Fibroblast of lung (primary cell): ENCODE measurements around the gene APC. TPM values are rescaled to one million over a fixed set of nuclear protein-coding genes. Genes with fewer than 3 reads are reported as not detected.

Experiments
- DNase-seq, 2 donors: peaks; one replicate each; pipeline versions ENCODE4 v3.0.0 to v3.0.0-alpha.2; 2010; ENCODE audit warnings: low read depth in 2 of 2
- H2AFZ ChIP-seq: 2 replicates; pipeline ENCODE4 v1.5.1; 2012; ENCODE audit warnings: low read length, control low read depth, inconsistent platforms
- H3K27ac ChIP-seq: 2 replicates; pipeline ENCODE4 v1.5.1; 2011; ENCODE audit warnings: low read length, control low read depth; ENCODE audit not compliant: insufficient read depth
- H3K27me3 ChIP-seq: 2 replicates; pipeline ENCODE4 v1.5.1; 2011; ENCODE audit warnings: mild to moderate bottlenecking, low read length; ENCODE audit not compliant: control insufficient read depth, insufficient read depth
- H3K36me3 ChIP-seq: 2 replicates; pipeline ENCODE4 v1.5.1; 2011; ENCODE audit warnings: low read length; ENCODE audit not compliant: control insufficient read depth, insufficient read depth
- H3K4me1 ChIP-seq: 2 replicates; pipeline ENCODE4 v1.5.1; 2011; ENCODE audit warnings: low read length; ENCODE audit not compliant: control insufficient read depth, insufficient read depth; ENCODE audit errors: extremely low read depth
- H3K4me2 ChIP-seq: 2 replicates; pipeline ENCODE4 v1.5.1; 2011; ENCODE audit warnings: low read length, control low read depth; ENCODE audit not compliant: insufficient read depth; ENCODE audit errors: extremely low read depth
- H3K4me3 ChIP-seq, 4 experiments: fragments of 200-600 bp in 1 of 4; sonication (generic) in 1 of 4; replicated peaks in 1 of 4; 2 replicates each; pipeline ENCODE4 v1.5.1; 2011 to 2016; ENCODE audit warnings: low read length in 4 of 4, low read depth in 3 of 4, mild to moderate bottlenecking in 3 of 4, control low read depth in 2 of 4, inconsistent platforms in 1 of 4, mixed read lengths in 1 of 4; ENCODE audit not compliant: insufficient read depth in 1 of 4; ENCODE audit errors: control extremely low read depth in 1 of 4
- H3K79me2 ChIP-seq: 2 replicates; pipeline ENCODE4 v1.5.1; 2012; ENCODE audit warnings: mild to moderate bottlenecking, low read length, inconsistent platforms; ENCODE audit not compliant: control insufficient read depth, insufficient read depth
- H3K9ac ChIP-seq: 2 replicates; pipeline ENCODE4 v1.5.1; 2011; ENCODE audit warnings: mild to moderate bottlenecking, low read length, control low read depth; ENCODE audit not compliant: insufficient read depth
- H3K9me3 ChIP-seq: 2 replicates; pipeline ENCODE4 v1.5.1; 2012; ENCODE audit warnings: low read depth, low read length; ENCODE audit not compliant: control insufficient read depth, insufficient read depth
- H4K20me1 ChIP-seq: 2 replicates; pipeline ENCODE4 v1.5.1; 2011; ENCODE audit warnings: low read length; ENCODE audit not compliant: control insufficient read depth, insufficient read depth; ENCODE audit errors: extremely low read depth
- CTCF ChIP-seq, 2 donors: IDR thresholded peaks in 1 of 2; conservative IDR thresholded peaks in 1 of 2; 1 replicate in 1 of 2; 2 replicates in 1 of 2; pipeline ENCODE4 v1.5.1; 2011 to 2012; ENCODE audit warnings: low read length in 2 of 2, control low read depth in 1 of 2, inconsistent platforms in 1 of 2, low read depth in 1 of 2, mild to moderate bottlenecking in 1 of 2
- EZH2 ChIP-seq: IDR thresholded peaks from 2 replicates; pipeline ENCODE4 v1.5.1; 2012; ENCODE audit warnings: low read length, control low read depth, mild to moderate bottlenecking; ENCODE audit errors: missing control alignments
- polyA plus RNA-seq, 2 donors: library from polyadenylated mRNA; depleted of rRNA in 1 of 2; stranded (reverse) in 1 of 2; unstranded in 1 of 2; fragments of >200 nt; gene quantifications; 2 replicates each; pipeline ENCODE4 v1.2.1, GENCODE V29; 2011 to 2012; ENCODE audit warnings: missing spikeins in 1 of 2
- total RNA-seq: library from RNA; depleted of rRNA; stranded (reverse); fragments of >200 nt; gene quantifications from 2 replicates; pipeline ENCODE4 v1.2.1, GENCODE V29; 2014

APC gene
- total and polyA plus RNA-seq, 2 donors (not counting 1 experiment from before 2014, with no cell fraction given) = 23.6 to 69.9 TPM

GRCh38 chr5:112795944-112796678, 58.4 kb downstream of the APC start:
- Histone ChIP-seq H3K4me1 (no peaks in the 10 kb centered on the region), H3K27me3 (no peaks in the 10 kb centered on the region), H4K20me1 (no peaks in the 10 kb centered on the region), H3K4me2 (no peak overlapping the region), H3K36me3 (peaks cover 7% of the 10 kb centered on the region), H3K9ac (no peak overlapping the region), H3K27ac (no peak overlapping the region), H3K9me3 (no peaks in the 10 kb centered on the region), H3K79me2 (no peaks in the 10 kb centered on the region), H3K4me3 (no peak overlapping the region), H2AFZ (no peak overlapping the region)
- TF ChIP-seq EZH2 = no peak
- TF ChIP-seq CTCF (conservative IDR thresholded peaks at IDR 0.05 in 1 of 2, IDR thresholded peaks at IDR 0.05 in 1 of 2; ENCODE audit: low read depth in 1 of 2, low read length in 2 of 2) = no peak
- DNase-seq = peak in 1 of 2 donors; percentile 44

- H3K4me1 ChIP-seq = no peaks in the 10 kb centered on the region
- H3K36me3 ChIP-seq = peaks cover 2% of the 10 kb centered on the region
- no peak overlapping the region for H3K4me2 ChIP-seq
- no peaks in the 10 kb centered on the region for H4K20me1 ChIP-seq
- no peaks in the 10 kb centered on the region for H3K79me2 ChIP-seq
- H2AFZ ChIP-seq = no peak overlapping the region
- H3K27ac ChIP-seq = no peak overlapping the region
- no peak for DNase-seq
- no peaks in the 10 kb centered on the region for H3K9me3 ChIP-seq
- H3K9ac ChIP-seq = no peak overlapping the region
- no peaks in the 10 kb centered on the region for H3K27me3 ChIP-seq
- no peak overlapping the region for H3K4me3 ChIP-seq
- TF ChIP-seq CTCF (conservative IDR thresholded peaks at IDR 0.05 in 1 of 2, IDR thresholded peaks at IDR 0.05 in 1 of 2; ENCODE audit: low read depth in 1 of 2, low read length in 2 of 2) (no peak), EZH2 (no peak)
Measured at GRCh38 chr5:112799661-112800060, 62.0 kb downstream of the APC start.

GRCh38 chr5:112800891-112801290, 63.2 kb downstream of the APC start:
- Histone ChIP-seq H3K9ac (no peak overlapping the region), H3K9me3 (no peaks in the 10 kb centered on the region), H4K20me1 (no peaks in the 10 kb centered on the region), H3K4me1 (no peaks in the 10 kb centered on the region), H3K27ac (no peak overlapping the region), H3K4me3 (no peak overlapping the region), H3K36me3 (no peaks in the 10 kb centered on the region), H3K27me3 (no peaks in the 10 kb centered on the region), H2AFZ (no peak overlapping the region), H3K4me2 (no peak overlapping the region), H3K79me2 (no peaks in the 10 kb centered on the region)
- TF ChIP-seq CTCF (conservative IDR thresholded peaks at IDR 0.05 in 1 of 2, IDR thresholded peaks at IDR 0.05 in 1 of 2; ENCODE audit: low read depth in 1 of 2, low read length in 2 of 2) = no peak
- no peak for TF ChIP-seq EZH2
- DNase-seq = no peak
